Prostate gland (tissue), 2 donors: ENCODE measurements around the gene AK9.

Experiments
- POLR2A ChIP-seq: fragments of 450-650 bp; IDR thresholded peaks from one replicate; pipeline ENCODE4 v1.6.1; 2016; ENCODE audit warnings: antibody characterized with exemption, mild to moderate bottlenecking
- POLR2AphosphoS5 ChIP-seq: sonication (generic); formaldehyde crosslinking; IDR thresholded peaks from one replicate; pipeline ENCODE4 v1.6.1; 2017; ENCODE audit warnings: antibody characterized with exemption
- TF ChIP-seq, protein P1 (sequence below), 4 experiments: fragments of 200-600 bp in 2 of 4; fragments of 450-650 bp in 2 of 4; sonication (generic) in 2 of 4; IDR thresholded peaks; 1 replicate in 3 of 4; 2 replicates in 1 of 4; pipeline ENCODE4 v1.5.1; 2016 to 2019; ENCODE audit warnings: antibody characterized with exemption in 4 of 4, mild to moderate bottlenecking in 2 of 4, moderate library complexity in 2 of 4

DNA sequence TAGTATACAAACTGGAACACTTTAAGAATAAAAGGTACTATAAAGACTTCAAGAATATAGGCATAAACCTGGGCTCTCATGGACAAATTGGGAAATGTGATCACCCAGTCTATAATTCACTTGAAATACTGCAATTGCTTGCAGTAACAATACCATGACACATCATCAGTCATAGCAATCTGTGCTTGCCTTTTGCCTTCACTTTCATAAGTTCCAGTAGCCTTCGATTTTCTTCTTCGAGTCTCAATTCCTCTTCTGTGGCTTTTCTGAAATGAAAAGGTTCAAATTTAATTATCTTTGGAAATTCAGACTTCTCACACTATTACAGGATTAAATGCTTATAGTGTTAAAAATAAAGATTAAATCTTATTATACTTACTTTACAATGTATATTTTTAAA, 111.6 kb downstream of the AK9 start:
- no peak for TF ChIP-seq POLR2AphosphoS5
- TF ChIP-seq, protein P1, sequence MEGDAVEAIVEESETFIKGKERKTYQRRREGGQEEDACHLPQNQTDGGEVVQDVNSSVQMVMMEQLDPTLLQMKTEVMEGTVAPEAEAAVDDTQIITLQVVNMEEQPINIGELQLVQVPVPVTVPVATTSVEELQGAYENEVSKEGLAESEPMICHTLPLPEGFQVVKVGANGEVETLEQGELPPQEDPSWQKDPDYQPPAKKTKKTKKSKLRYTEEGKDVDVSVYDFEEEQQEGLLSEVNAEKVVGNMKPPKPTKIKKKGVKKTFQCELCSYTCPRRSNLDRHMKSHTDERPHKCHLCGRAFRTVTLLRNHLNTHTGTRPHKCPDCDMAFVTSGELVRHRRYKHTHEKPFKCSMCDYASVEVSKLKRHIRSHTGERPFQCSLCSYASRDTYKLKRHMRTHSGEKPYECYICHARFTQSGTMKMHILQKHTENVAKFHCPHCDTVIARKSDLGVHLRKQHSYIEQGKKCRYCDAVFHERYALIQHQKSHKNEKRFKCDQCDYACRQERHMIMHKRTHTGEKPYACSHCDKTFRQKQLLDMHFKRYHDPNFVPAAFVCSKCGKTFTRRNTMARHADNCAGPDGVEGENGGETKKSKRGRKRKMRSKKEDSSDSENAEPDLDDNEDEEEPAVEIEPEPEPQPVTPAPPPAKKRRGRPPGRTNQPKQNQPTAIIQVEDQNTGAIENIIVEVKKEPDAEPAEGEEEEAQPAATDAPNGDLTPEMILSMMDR (IDR thresholded peaks at IDR 0.05): no peak
- no peak for TF ChIP-seq POLR2A
